SJCRH30 (cell line): ENCODE measurements around the gene USP34. TPM values are rescaled to one million over a fixed set of nuclear protein-coding genes. Genes with fewer than 3 reads are reported as not detected.
A peak's percentile ranks its signal among the peaks of the same experiment; 100 is the strongest.
"Not testable (repeated sequence)": the region's sequence is repeated elsewhere in the genome, so short reads cannot be mapped to it uniquely, and the experiment has no call there.

Experiments
- DNase-seq, 2 experiments: peaks; one replicate each; pipeline ENCODE4 v3.0.0-alpha.2; 2015 to 2020
- H3K27ac ChIP-seq: fragments of 250-450 bp; sonication (Bioruptor Pico); 2 replicates; pipeline ENCODE4 v1.5.1; 2020; ENCODE audit warnings: mild to moderate bottlenecking, moderate library complexity
- H3K27me3 ChIP-seq: fragments of 250-450 bp; sonication (Bioruptor Pico); 2 replicates; pipeline ENCODE4 v1.5.1; 2020; ENCODE audit warnings: mild to moderate bottlenecking, moderate library complexity
- H3K36me3 ChIP-seq: fragments of 250-450 bp; sonication (Bioruptor Pico); 2 replicates; pipeline ENCODE4 v1.5.1; 2020; ENCODE audit warnings: mild to moderate bottlenecking, moderate library complexity
- H3K4me1 ChIP-seq: fragments of 250-450 bp; sonication (Bioruptor Pico); 2 replicates; pipeline ENCODE4 v1.5.1; 2020; ENCODE audit warnings: mild to moderate bottlenecking, moderate library complexity
- H3K4me3 ChIP-seq: fragments of 250-450 bp; sonication (Bioruptor Pico); 2 replicates; pipeline ENCODE4 v1.5.1; 2020; ENCODE audit warnings: mild to moderate bottlenecking, moderate library complexity
- H3K9me3 ChIP-seq: fragments of 250-450 bp; sonication (Bioruptor Pico); replicated peaks from 2 replicates; pipeline ENCODE4 v1.5.1; 2020; ENCODE audit warnings: mild to moderate bottlenecking, moderate library complexity
- total RNA-seq: library from RNA; depleted of rRNA; stranded (reverse); fragments of >200 nt; shearing (Covaris generic); gene quantifications from 2 replicates; pipeline ENCODE4 v1.2.3, GENCODE V29; 2014

USP34 gene
- total RNA-seq, 1 experiment from 2014 or later: 133 TPM

DNA sequence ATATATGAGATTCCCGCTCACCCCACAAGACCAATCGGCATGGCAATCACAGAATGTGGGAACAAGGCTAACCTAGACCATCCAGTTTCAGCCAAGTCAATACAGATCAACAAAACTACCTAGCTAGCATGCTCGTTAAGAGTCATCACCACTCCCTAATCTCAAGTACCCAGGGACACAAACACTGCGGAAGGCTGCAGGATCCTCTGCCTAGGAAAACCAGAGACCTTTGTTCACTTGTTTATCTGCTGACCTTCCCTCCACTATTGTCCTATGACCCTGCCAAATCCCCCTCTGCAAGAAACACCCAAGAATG, 90.0 kb downstream of the USP34 start:
- H3K4me3 ChIP-seq, DNase-seq, H3K27me3 ChIP-seq, H3K4me1 ChIP-seq, H3K27ac ChIP-seq, H3K9me3 ChIP-seq: not testable (repeated sequence)
- H3K36me3 ChIP-seq: peaks cover 46% of the 10 kb centered on the region

DNA sequence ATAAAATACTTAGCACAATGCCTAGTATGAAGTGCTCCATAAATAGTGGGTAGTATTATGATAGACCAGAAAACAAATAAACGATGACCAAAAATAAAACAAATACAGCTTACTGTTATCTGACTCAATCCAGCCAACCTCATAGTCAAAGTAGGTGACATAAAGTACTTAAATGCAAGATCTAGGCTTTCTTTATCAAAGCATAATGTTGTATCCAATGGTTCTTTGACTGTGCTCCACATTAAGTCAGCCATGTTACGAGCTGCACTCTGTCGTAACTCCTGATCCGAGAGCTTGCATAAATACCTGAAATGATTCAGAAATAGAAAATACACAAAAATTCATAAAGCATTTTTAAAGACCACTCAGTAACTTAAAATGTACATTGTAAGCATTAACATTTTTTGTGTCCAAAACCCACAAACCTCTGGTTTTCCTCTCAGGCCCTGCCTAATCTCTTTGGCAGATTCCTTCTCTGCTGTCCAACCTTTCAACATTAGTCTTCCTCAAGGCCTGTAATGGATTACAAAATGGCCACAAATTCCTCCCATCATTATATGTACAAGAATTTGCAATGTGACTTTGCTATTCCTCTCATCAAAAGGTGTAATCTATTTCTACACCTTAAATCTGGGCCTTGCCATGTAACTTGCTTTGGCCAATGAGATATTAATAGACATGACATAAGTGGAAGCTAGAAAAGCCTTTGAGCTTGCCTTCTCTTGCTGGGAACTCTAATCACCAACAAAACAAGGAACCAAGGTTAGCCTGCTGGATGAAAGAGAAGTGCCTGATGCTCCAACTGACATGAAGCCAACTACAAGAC, 90.6 kb downstream of the USP34 start:
- H3K9me3 ChIP-seq: no peaks in the 10 kb centered on the region
- H3K36me3 ChIP-seq: peaks cover 49% of the 10 kb centered on the region
- H3K27me3 ChIP-seq: no peaks in the 10 kb centered on the region
- no peak for DNase-seq
- no peaks in the 10 kb centered on the region for H3K4me1 ChIP-seq
- no peak overlapping the region for H3K27ac ChIP-seq
- no peak overlapping the region for H3K4me3 ChIP-seq

- H3K36me3 ChIP-seq: peaks cover 54% of the 10 kb centered on the region
- H3K27ac ChIP-seq: no peak overlapping the region
Measured at GRCh38 chr2:61379521-61379920, 91.4 kb downstream of the USP34 start.

GRCh38 chr2:61378281-61378680, 92.6 kb downstream of the USP34 start:
- H3K4me1 ChIP-seq: no peaks in the 10 kb centered on the region
- no peak for DNase-seq
- no peaks in the 10 kb centered on the region for H3K9me3 ChIP-seq
- no peak overlapping the region for H3K27ac ChIP-seq
- H3K36me3 ChIP-seq: peaks cover 57% of the 10 kb centered on the region
- no peaks in the 10 kb centered on the region for H3K27me3 ChIP-seq
- H3K4me3 ChIP-seq: no peak overlapping the region

More at GRCh38 chr2:61379521-61379920, 91.4 kb downstream of the USP34 start:
- H3K9me3 ChIP-seq: no peaks in the 10 kb centered on the region
- H3K4me3 ChIP-seq: no peak overlapping the region
- no peak for DNase-seq
- no peaks in the 10 kb centered on the region for H3K4me1 ChIP-seq
- no peaks in the 10 kb centered on the region for H3K27me3 ChIP-seq

DNA sequence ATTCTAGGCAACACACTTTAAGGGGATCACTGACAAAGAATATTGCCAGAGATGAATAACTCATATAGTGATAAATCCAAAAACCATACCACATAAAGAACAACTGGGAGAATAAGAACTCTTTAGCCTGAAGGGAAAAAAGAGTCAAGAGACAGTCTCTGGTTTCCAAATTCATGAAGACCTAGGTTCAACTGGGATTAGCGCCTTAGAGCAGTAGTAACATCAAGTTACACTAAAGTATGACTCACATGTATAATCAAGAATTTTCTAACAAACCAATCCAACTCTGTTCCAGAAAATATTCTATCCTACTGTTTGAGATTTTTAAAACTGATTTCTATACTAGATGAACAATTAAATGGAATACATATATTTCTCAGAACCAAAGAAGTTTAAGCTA, 93.8 kb downstream of the USP34 start:
- no peaks in the 10 kb centered on the region for H3K4me1 ChIP-seq
- no peak overlapping the region for H3K27ac ChIP-seq
- no peaks in the 10 kb centered on the region for H3K9me3 ChIP-seq
- peak in 1 of 2 experiments; percentile 42 for DNase-seq
- peaks cover 57% of the 10 kb centered on the region for H3K36me3 ChIP-seq
- no peaks in the 10 kb centered on the region for H3K27me3 ChIP-seq
- H3K4me3 ChIP-seq: no peak overlapping the region

GRCh38 chr2:61376211-61376610, 94.7 kb downstream of the USP34 start:
- H3K9me3 ChIP-seq: no peaks in the 10 kb centered on the region
- no peaks in the 10 kb centered on the region for H3K27me3 ChIP-seq
- H3K36me3 ChIP-seq: peaks cover 52% of the 10 kb centered on the region
- H3K4me1 ChIP-seq: no peaks in the 10 kb centered on the region
- no peak for DNase-seq
- no peak overlapping the region for H3K27ac ChIP-seq
- no peak overlapping the region for H3K4me3 ChIP-seq

DNA sequence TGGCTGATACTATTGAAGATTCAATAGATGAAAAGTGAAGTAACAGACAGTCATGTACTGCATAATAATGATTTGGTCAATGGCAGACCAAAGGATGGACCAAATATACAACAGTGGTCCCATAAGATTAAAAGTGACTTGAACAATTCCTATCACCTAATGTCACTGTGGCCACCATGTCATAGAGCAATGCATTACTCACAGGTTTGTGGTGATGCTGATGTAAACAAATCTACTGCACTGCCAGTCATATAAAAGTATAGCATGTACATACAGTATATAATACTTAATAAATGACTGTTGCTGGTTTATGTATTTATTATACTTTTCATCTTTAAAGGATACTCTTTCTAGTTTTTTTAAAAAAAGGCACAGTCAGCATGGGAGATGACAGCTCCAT, 99.9 kb downstream of the USP34 start:
- Histone ChIP-seq H3K4me3 (no peak overlapping the region), H3K27me3 (no peaks in the 10 kb centered on the region), H3K27ac (no peak overlapping the region), H3K9me3 (no peaks in the 10 kb centered on the region), H3K4me1 (no peaks in the 10 kb centered on the region), H3K36me3 (peaks cover 36% of the 10 kb centered on the region)
- DNase-seq: no peak

- DNase-seq: no peak
- Histone ChIP-seq H3K27me3 (no peaks in the 10 kb centered on the region), H3K4me3 (no peak overlapping the region), H3K36me3 (peaks cover 30% of the 10 kb centered on the region), H3K9me3 (no peaks in the 10 kb centered on the region), H3K4me1 (no peaks in the 10 kb centered on the region), H3K27ac (no peak overlapping the region)
Measured at GRCh38 chr2:61368687-61369665, 101.9 kb downstream of the USP34 start.

- Histone ChIP-seq H3K4me3 (no peak overlapping the region), H3K36me3 (peaks cover 30% of the 10 kb centered on the region), H3K27ac (no peak overlapping the region), H3K27me3 (no peaks in the 10 kb centered on the region), H3K4me1 (no peaks in the 10 kb centered on the region), H3K9me3 (no peaks in the 10 kb centered on the region; the same call in 1 of the 2 replicates)
- DNase-seq: no peak
Measured at GRCh38 chr2:61367177-61367576, 103.7 kb downstream of the USP34 start.

DNA sequence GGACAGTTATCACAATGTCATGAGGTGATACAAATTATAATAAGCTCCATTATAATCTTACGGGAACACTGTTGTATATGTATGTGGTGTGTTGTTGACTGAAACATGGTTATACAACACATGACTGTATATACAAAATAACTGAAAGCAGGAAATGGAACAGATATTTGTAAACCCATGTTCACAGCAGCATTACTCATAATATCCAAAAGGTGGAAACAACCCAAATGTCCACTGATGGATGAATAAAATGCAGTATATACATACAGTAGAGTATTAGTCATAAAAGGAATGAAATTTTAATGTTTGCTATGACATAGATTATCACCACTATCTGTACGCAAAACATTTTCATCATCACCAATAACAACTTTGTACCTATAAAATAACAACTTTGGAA, 107.3 kb downstream of the USP34 start:
- Histone ChIP-seq H3K27me3 (no peaks in the 10 kb centered on the region), H3K4me3 (no peak overlapping the region), H3K9me3 (no peaks in the 10 kb centered on the region; the same call in 1 of the 2 replicates), H3K27ac (no peak overlapping the region), H3K4me1 (no peaks in the 10 kb centered on the region), H3K36me3 (peaks cover 20% of the 10 kb centered on the region)
- no peak for DNase-seq

- no peak overlapping the region for H3K27ac ChIP-seq
- H3K9me3 ChIP-seq: no peaks in the 10 kb centered on the region; the same call in 1 of the 2 replicates
- no peak for DNase-seq
- peaks cover 19% of the 10 kb centered on the region for H3K36me3 ChIP-seq
- H3K4me1 ChIP-seq: no peaks in the 10 kb centered on the region
- H3K4me3 ChIP-seq: no peak overlapping the region
- no peaks in the 10 kb centered on the region for H3K27me3 ChIP-seq
Measured at GRCh38 chr2:61362873-61363272, 108.0 kb downstream of the USP34 start.

GRCh38 chr2:61361068-61361467, 109.8 kb downstream of the USP34 start:
- Histone ChIP-seq H3K4me1 (no peaks in the 10 kb centered on the region), H3K27me3 (no peaks in the 10 kb centered on the region), H3K27ac (no peak overlapping the region), H3K4me3 (no peak overlapping the region), H3K36me3 (peaks cover 15% of the 10 kb centered on the region), H3K9me3 (no peaks in the 10 kb centered on the region; the same call in 1 of the 2 replicates)
- no peak for DNase-seq

DNA sequence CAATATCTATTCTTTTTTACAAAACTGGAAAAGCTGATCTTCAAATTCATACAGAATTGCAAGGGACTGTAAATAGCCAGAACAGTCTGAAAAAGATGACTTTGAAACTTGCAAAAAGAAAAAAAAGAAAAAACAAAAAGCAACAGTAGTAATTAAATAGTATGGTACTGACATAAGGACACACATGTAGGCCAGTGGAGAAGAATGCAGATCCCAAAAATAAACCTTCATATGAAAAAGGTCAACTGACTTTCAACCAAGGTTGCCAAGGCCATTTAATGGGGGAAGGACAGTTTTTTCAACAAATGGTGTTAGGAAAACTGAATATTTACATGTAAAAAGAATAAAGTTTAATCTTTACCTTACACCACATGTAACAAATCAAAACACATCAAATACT, 111.8 kb downstream of the USP34 start:
- Histone ChIP-seq H3K4me3 (no peak overlapping the region), H3K27ac (no peak overlapping the region), H3K27me3 (no peaks in the 10 kb centered on the region), H3K36me3 (peaks cover 21% of the 10 kb centered on the region), H3K9me3 (no peaks in the 10 kb centered on the region; the same call in 1 of the 2 replicates), H3K4me1 (no peaks in the 10 kb centered on the region)
- DNase-seq: no peak

DNA sequence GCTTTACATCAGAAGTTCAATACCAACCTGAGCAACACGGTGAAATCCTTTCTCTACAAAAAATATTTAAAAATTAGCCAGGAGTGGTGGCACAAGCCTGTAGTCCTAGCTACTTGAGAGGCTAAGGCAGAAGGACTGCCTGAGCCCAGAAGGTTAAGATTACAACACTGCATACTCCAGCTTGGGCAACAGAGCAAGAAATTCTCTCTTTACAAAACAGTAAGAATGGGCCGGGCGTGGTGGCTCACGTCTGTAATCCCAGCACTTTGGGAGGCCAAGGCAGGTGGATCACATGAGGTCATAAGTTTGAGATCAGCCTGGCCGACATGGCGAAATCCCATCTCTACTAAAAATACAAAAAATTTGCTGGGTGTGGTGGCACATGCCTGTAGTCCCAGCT, 113.2 kb downstream of the USP34 start:
- Histone ChIP-seq H3K4me3 (no peak overlapping the region), H3K9me3 (0 out of 2 replicates have a peak, but pooled peaks cover 4% of the 10 kb centered on the region), H3K27me3 (no peaks in the 10 kb centered on the region), H3K4me1 (no peaks in the 10 kb centered on the region), H3K36me3 (peaks cover 22% of the 10 kb centered on the region), H3K27ac (no peak overlapping the region)
- DNase-seq: no peak

GRCh38 chr2:61356958-61357350, 113.9 kb downstream of the USP34 start:
- Histone ChIP-seq H3K4me1 (no peaks in the 10 kb centered on the region), H3K36me3 (peaks cover 23% of the 10 kb centered on the region), H3K4me3 (no peak overlapping the region), H3K27me3 (no peaks in the 10 kb centered on the region), H3K27ac (no peak overlapping the region), H3K9me3 (0 out of 2 replicates have a peak, but pooled peaks cover 4% of the 10 kb centered on the region)
- no peak for DNase-seq
